Transverse colon (tissue), 3 donors: Measurements from ENCODE around the gene CEP104.

Source experiments
- CTCF ChIP-seq, 5 experiments: fragments of 200-600 bp in 3 of 5; fragments of 450-650 bp in 2 of 5; sonication (generic) in 3 of 5; IDR thresholded peaks; 1 replicate in 2 of 5; 2 replicates in 3 of 5; pipeline ENCODE4 v1.5.1; 2016 to 2017; ENCODE audit warnings: antibody characterized with exemption in 5 of 5, inconsistent platforms in 3 of 5, mild to moderate bottlenecking in 2 of 5, moderate library complexity in 1 of 5
- POLR2A ChIP-seq: fragments of 450-650 bp; IDR thresholded peaks from one replicate; pipeline ENCODE4 v1.6.1; 2016; ENCODE audit warnings: antibody characterized with exemption, mild to moderate bottlenecking, moderate library complexity

- TF ChIP-seq CTCF (IDR thresholded peaks at IDR 0.05) (no peak), POLR2A (no peak)
Observed at GRCh38 chr1:3827813-3828307, 29.2 kb downstream of the CEP104 start.
